Ishikawa (cell line): ENCODE results near the gene SLC46A2.

Source experiments
- CEBPB ChIP-seq: IDR thresholded peaks from 2 replicates; pipeline ENCODE4 v1.6.1; 2012
- CREB1 ChIP-seq: IDR thresholded peaks from 2 replicates; pipeline ENCODE4 v1.6.1; 2012; ENCODE audit warnings: low read depth
- EGR1 ChIP-seq: IDR thresholded peaks from 2 replicates; pipeline ENCODE4 v1.6.1; 2012
- EP300 ChIP-seq: IDR thresholded peaks from 2 replicates; pipeline ENCODE4 v1.6.1; 2012; ENCODE audit warnings: borderline replicate concordance
- FOXM1 ChIP-seq: IDR thresholded peaks from 2 replicates; pipeline ENCODE4 v1.6.1; 2012; ENCODE audit warnings: low read depth, borderline replicate concordance
- NFIC ChIP-seq: IDR thresholded peaks from 2 replicates; pipeline ENCODE4 v1.6.1; 2012
- RAD21 ChIP-seq: IDR thresholded peaks from 2 replicates; pipeline ENCODE4 v1.6.1; 2012; ENCODE audit warnings: low read depth
- TAF1 ChIP-seq: IDR thresholded peaks from 2 replicates; pipeline ENCODE4 v1.6.1; 2012; ENCODE audit warnings: low read depth, mild to moderate bottlenecking
- TCF12 ChIP-seq: IDR thresholded peaks from 2 replicates; pipeline ENCODE4 v1.6.1; 2012; ENCODE audit warnings: low read depth
- TEAD4 ChIP-seq: IDR thresholded peaks from 2 replicates; pipeline ENCODE4 v1.6.1; 2012
- YY1 ChIP-seq: IDR thresholded peaks from 2 replicates; pipeline ENCODE4 v1.6.1; 2012; ENCODE audit warnings: low read depth
- ZBTB7A ChIP-seq: IDR thresholded peaks from 2 replicates; pipeline ENCODE4 v1.6.1; 2012; ENCODE audit warnings: low read depth
- TF ChIP-seq, protein P1 (sequence below): IDR thresholded peaks from 2 replicates; pipeline ENCODE4 v1.6.1; 2012
- TF ChIP-seq, protein P2 (sequence below): IDR thresholded peaks from 2 replicates; pipeline ENCODE4 v1.6.1; 2012
- TF ChIP-seq, protein P3 (sequence below): IDR thresholded peaks from 2 replicates; pipeline ENCODE4 v1.6.1; 2012; ENCODE audit warnings: low read depth, mild to moderate bottlenecking

SLC46A2 gene

DNA sequence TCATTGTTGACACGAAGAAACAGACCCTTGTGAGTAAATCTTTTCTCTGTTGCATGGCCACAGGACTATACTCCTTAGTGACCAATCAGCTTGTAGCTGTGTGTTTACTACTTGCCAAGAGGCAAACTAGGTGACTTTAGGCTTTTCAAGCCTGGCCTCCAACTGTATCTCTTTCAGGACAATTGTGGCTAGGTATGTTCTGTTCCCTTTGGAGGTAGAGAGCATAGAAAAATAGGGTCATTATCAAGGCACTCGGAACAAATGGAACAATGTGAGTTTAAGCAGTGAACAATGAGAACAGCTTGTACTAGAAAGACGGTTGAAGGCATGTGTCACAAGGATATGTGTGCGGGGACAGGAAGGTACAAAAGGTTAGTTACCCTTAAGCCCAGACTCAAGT lies 48.1 kb downstream of the SLC46A2 start:
- TF ChIP-seq, protein P1, sequence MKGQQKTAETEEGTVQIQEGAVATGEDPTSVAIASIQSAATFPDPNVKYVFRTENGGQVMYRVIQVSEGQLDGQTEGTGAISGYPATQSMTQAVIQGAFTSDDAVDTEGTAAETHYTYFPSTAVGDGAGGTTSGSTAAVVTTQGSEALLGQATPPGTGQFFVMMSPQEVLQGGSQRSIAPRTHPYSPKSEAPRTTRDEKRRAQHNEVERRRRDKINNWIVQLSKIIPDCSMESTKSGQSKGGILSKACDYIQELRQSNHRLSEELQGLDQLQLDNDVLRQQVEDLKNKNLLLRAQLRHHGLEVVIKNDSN, result no peak
- TF ChIP-seq, protein P2, sequence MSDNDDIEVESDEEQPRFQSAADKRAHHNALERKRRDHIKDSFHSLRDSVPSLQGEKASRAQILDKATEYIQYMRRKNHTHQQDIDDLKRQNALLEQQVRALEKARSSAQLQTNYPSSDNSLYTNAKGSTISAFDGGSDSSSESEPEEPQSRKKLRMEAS, result no peak
- no peak for TF ChIP-seq YY1
- no peak for TF ChIP-seq NFIC
- TF ChIP-seq EGR1, result no peak
- TF ChIP-seq TEAD4, result no peak
- no peak for TF ChIP-seq CREB1
- TF ChIP-seq RAD21, result no peak
- TF ChIP-seq ZBTB7A, result no peak
- TF ChIP-seq, protein P3, sequence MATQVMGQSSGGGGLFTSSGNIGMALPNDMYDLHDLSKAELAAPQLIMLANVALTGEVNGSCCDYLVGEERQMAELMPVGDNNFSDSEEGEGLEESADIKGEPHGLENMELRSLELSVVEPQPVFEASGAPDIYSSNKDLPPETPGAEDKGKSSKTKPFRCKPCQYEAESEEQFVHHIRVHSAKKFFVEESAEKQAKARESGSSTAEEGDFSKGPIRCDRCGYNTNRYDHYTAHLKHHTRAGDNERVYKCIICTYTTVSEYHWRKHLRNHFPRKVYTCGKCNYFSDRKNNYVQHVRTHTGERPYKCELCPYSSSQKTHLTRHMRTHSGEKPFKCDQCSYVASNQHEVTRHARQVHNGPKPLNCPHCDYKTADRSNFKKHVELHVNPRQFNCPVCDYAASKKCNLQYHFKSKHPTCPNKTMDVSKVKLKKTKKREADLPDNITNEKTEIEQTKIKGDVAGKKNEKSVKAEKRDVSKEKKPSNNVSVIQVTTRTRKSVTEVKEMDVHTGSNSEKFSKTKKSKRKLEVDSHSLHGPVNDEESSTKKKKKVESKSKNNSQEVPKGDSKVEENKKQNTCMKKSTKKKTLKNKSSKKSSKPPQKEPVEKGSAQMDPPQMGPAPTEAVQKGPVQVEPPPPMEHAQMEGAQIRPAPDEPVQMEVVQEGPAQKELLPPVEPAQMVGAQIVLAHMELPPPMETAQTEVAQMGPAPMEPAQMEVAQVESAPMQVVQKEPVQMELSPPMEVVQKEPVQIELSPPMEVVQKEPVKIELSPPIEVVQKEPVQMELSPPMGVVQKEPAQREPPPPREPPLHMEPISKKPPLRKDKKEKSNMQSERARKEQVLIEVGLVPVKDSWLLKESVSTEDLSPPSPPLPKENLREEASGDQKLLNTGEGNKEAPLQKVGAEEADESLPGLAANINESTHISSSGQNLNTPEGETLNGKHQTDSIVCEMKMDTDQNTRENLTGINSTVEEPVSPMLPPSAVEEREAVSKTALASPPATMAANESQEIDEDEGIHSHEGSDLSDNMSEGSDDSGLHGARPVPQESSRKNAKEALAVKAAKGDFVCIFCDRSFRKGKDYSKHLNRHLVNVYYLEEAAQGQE, result no peak
- TF ChIP-seq CEBPB, result no peak
- no peak for TF ChIP-seq FOXM1
- no peak for TF ChIP-seq EP300
- no peak for TF ChIP-seq TAF1
- no peak for TF ChIP-seq TCF12

DNA sequence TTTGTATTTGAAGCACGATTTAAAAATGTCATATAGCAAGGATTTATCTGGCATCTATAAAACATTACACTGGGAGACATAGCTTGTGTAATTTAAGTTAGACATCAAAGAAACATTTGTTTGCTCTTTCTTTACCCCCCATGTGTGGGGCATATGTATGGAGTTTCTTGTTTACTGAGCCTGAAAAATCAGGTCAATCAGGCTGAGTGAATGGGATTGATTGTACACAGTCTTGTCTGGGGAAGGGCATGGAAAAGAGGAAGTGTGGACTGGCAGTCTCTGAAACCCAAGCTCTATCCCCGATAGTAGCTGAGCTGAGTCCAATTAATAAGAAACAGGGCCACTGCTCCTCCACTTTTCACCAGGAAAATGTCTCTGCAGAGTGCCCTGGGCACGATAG lies 49.4 kb downstream of the SLC46A2 start:
- TF ChIP-seq, protein P3, result no peak
- TF ChIP-seq CEBPB (no peak), EGR1 (no peak), TEAD4 (no peak), NFIC (no peak), ZBTB7A (no peak), FOXM1 (no peak), EP300 (no peak)
- TF ChIP-seq, protein P1, result no peak

DNA sequence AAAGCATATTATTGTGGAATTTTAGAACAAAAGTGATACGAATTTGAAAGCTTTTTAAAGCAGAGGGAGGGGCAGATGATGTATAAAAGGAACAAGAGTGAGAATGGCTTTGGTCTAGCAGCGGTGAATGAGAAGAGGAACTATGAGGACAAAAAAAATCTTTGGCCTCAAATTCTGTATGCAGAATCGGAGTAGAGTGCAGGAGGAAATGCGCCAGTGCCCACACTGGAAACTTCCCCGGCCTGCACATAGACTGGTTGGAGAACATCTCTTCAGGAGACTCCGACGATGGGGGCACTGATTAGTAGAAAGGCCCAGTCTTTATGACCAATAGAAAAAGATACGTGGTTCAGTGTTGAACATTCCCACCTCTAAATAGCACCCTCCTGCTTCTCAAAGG lies 51.3 kb downstream of the SLC46A2 start:
- TF ChIP-seq NFIC (no peak), TEAD4 (no peak), CREB1 (no peak), EP300 (no peak), CEBPB (no peak), ZBTB7A (no peak), TAF1 (no peak), RAD21 (no peak), FOXM1 (no peak), EGR1 (no peak), TCF12 (no peak)
- TF ChIP-seq, protein P2, result no peak
- TF ChIP-seq, protein P3, result no peak
- TF ChIP-seq, protein P1, result no peak

DNA sequence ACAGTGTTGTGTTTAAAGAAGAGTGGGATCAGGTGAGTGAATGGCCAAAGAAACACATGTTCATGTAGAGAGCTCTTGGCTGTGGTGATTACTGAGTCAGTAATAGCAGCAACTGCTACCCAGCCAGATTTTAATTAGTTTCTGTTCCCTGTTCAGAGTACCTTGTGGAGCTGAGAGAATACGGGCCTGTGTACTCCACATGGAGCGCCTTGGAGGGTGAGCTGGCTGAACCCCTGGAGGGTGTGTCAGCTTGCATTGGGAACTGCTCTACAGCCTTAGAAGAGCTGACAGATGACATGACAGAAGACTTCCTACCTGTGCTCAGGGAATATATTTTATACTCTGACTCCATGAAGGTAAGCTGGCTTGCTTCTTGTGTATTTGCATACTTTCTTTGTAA lies 52.3 kb downstream of the SLC46A2 start:
- TF ChIP-seq, protein P1, result no peak
- no peak for TF ChIP-seq ZBTB7A
- no peak for TF ChIP-seq CREB1
- TF ChIP-seq TEAD4, result no peak
- no peak for TF ChIP-seq TCF12
- TF ChIP-seq NFIC, result no peak
- TF ChIP-seq EGR1, result no peak
- TF ChIP-seq, protein P3, result no peak
- TF ChIP-seq TAF1, result no peak
- no peak for TF ChIP-seq FOXM1
- TF ChIP-seq, protein P2, result no peak
- TF ChIP-seq YY1, result no peak
- no peak for TF ChIP-seq CEBPB
- TF ChIP-seq EP300, result no peak
- no peak for TF ChIP-seq RAD21
